ENCODE data around the gene SMOC2.

GRCh38 chr6:168485818-168486217, 44.8 kb downstream of the SMOC2 start:
- no peak for TF ChIP-seq EZH2 (IDR thresholded peaks at IDR 0.05; ENCODE audit: borderline replicate concordance, insufficient read depth, low read depth, low read length, poor library complexity, severe bottlenecking)
- TF ChIP-seq CTCF (IDR thresholded peaks at IDR 0.05) = no peak

Data from B cell (primary cell).